ENCODE data around the gene BRD7. TPM values are rescaled to one million over a fixed set of nuclear protein-coding genes. Genes with fewer than 3 reads are reported as not detected.

Gene BRD7
- total RNA-seq, 1 experiment from 2014 or later, result 76.6 TPM

- ChIA-PET CTCF (no interaction called here), POLR2A (ENCODE audit: unreplicated experiment) (no interaction called here)
- intact Hi-C loops (cut with micrococcal nuclease; ENCODE audit: unreplicated experiment), result loop anchor here (2.0 kb wide), 1 partner anchor 375 kb away; no protein-coding TSS in a partner anchor
- H4K20me1 ChIP-seq (ENCODE audit: insufficient read depth), result 0 out of 2 replicates have a peak, but pooled peaks cover under 1% of the 10 kb centered on the region
- no TSS peak for BruUV-seq (replicated peaks)
- no peak for TF ChIP-seq CTCF (conservative IDR thresholded peaks at IDR 0.05)
- TF ChIP-seq EZH2 (IDR thresholded peaks at IDR 0.05; ENCODE audit: low read depth), result no peak
- H3K4me2 ChIP-seq, result no peak overlapping the region
- H3K9me2 ChIP-seq (ENCODE audit: insufficient read depth), result no peaks in the 10 kb centered on the region
- H3K27ac ChIP-seq, result no peak overlapping the region
- peaks cover 11% of the 10 kb centered on the region for H3K4me1 ChIP-seq (replicated peaks; ENCODE audit: insufficient read depth)
- H3K4me3 ChIP-seq, result no peak overlapping the region
- H2AFZ ChIP-seq, result no peak overlapping the region
- no peak for DNase-seq
- peaks cover 14% of the 10 kb centered on the region for H3K79me2 ChIP-seq (ENCODE audit: low read depth)
- no peaks in the 10 kb centered on the region for H3K36me3 ChIP-seq (ENCODE audit: low read depth)
- H3K9me3 ChIP-seq (ENCODE audit: insufficient read depth, low read depth), result no peaks in the 10 kb centered on the region
- no peaks in the 10 kb centered on the region for H3F3A ChIP-seq (ENCODE audit: insufficient read depth, low read depth)
- no peaks in the 10 kb centered on the region for H3K27me3 ChIP-seq (ENCODE audit: insufficient read depth, low read depth)
Measured at GRCh38 chr16:50371936-50372595, 3.3 kb upstream of the BRD7 start.

GRCh38 chr16:50371036-50371716 is 2.4 kb upstream of the BRD7 start:
- no peak for DNase-seq
- no peak overlapping the region for H3K27ac ChIP-seq
- no peak overlapping the region for H3K4me3 ChIP-seq
- H3K9me3 ChIP-seq (ENCODE audit: insufficient read depth, low read depth), result no peaks in the 10 kb centered on the region
- H3K9me2 ChIP-seq (ENCODE audit: insufficient read depth), result no peaks in the 10 kb centered on the region
- BruUV-seq (replicated peaks), result no TSS peak
- TF ChIP-seq CTCF (conservative IDR thresholded peaks at IDR 0.05) (no peak), EZH2 (IDR thresholded peaks at IDR 0.05; ENCODE audit: low read depth) (no peak)
- H3K36me3 ChIP-seq (ENCODE audit: low read depth), result 0 out of 2 replicates have a peak, but pooled peaks cover 5% of the 10 kb centered on the region
- POLR2A ChIA-PET (ENCODE audit: unreplicated experiment), result no interaction called here
- CTCF ChIA-PET, result interaction anchor here (0.6 kb wide), 1 partner anchor 406 kb away, joined by 3 read pairs; no protein-coding TSS in a partner anchor
- H3K4me1 ChIP-seq (replicated peaks; ENCODE audit: insufficient read depth), result peaks cover 18% of the 10 kb centered on the region
- H3K27me3 ChIP-seq (ENCODE audit: insufficient read depth, low read depth), result no peaks in the 10 kb centered on the region
- H3K4me2 ChIP-seq, result no peak overlapping the region
- H2AFZ ChIP-seq, result no peak overlapping the region
- intact Hi-C loops (cut with micrococcal nuclease; ENCODE audit: unreplicated experiment), result no loop called here
- H4K20me1 ChIP-seq (ENCODE audit: insufficient read depth), result peaks cover 4% of the 10 kb centered on the region; the same call in 1 of the 2 replicates
- no peaks in the 10 kb centered on the region for H3F3A ChIP-seq (ENCODE audit: insufficient read depth, low read depth)
- peaks cover 23% of the 10 kb centered on the region for H3K79me2 ChIP-seq (ENCODE audit: low read depth)

- H3K9me3 ChIP-seq (ENCODE audit: insufficient read depth, low read depth), result no peaks in the 10 kb centered on the region
- peaks cover 13% of the 10 kb centered on the region for H4K20me1 ChIP-seq (ENCODE audit: insufficient read depth)
- 0 out of 2 replicates have a peak, but pooled peaks cover 10% of the 10 kb centered on the region for H3K36me3 ChIP-seq (ENCODE audit: low read depth)
- H3K4me3 ChIP-seq, result peak overlapping the region; percentile 41; the same call in 1 of the 2 replicates
- ChIA-PET POLR2A (ENCODE audit: unreplicated experiment) (no interaction called here), CTCF (interaction anchor here (0.5 to 0.7 kb wide), 5 partner anchors 16 to 351 kb away, joined by 3 to 14 read pairs (median 5); no protein-coding TSS in a partner anchor)
- peaks cover 42% of the 10 kb centered on the region for H3K79me2 ChIP-seq (ENCODE audit: low read depth)
- peak overlapping the region; percentile 77; the same call in 1 of the 2 replicates for H2AFZ ChIP-seq
- no peaks in the 10 kb centered on the region for H3K9me2 ChIP-seq (ENCODE audit: insufficient read depth)
- H3K4me2 ChIP-seq, result peak overlapping the region; percentile 67
- intact Hi-C loops (cut with micrococcal nuclease; ENCODE audit: unreplicated experiment), result no loop called here
- peaks cover 18% of the 10 kb centered on the region for H3K4me1 ChIP-seq (replicated peaks; ENCODE audit: insufficient read depth)
- 0 out of 2 replicates have a peak, but pooled peaks have one; percentile 16 for TF ChIP-seq CTCF (conservative IDR thresholded peaks at IDR 0.05)
- TF ChIP-seq EZH2 (IDR thresholded peaks at IDR 0.05; ENCODE audit: low read depth), result no peak
- no peaks in the 10 kb centered on the region for H3K27me3 ChIP-seq (ENCODE audit: insufficient read depth, low read depth)
- TSS peak; percentile 29 for BruUV-seq (replicated peaks)
- DNase-seq, result no peak
- no peaks in the 10 kb centered on the region for H3F3A ChIP-seq (ENCODE audit: insufficient read depth, low read depth)
- no peak overlapping the region for H3K27ac ChIP-seq
Measured at GRCh38 chr16:50369133-50369804, 481 bp upstream of the BRD7 start.

All from PC-9 (cell line).